ENCODE results near the gene GPX3. TPM values are rescaled to one million over a fixed set of nuclear protein-coding genes. Genes with fewer than 3 reads are reported as not detected.
A peak's percentile ranks its signal among the peaks of the same experiment; 100 is the strongest.

Gene GPX3
- total and polyA plus RNA-seq, 2 of the 13 experiments (the other 11 are each of a cell fraction or from before 2014, with no cell fraction given): 33.8 to 1,892 TPM

GRCh38 chr5:151051066-151051930 is 30.9 kb downstream of the GPX3 start (continued):
- TF ChIP-seq HINFP (CRISPR knock-in tag; IDR thresholded peaks at IDR 0.05; ENCODE audit: low read depth) (no peak), KDM1A (CRISPR knock-in tag; IDR thresholded peaks at IDR 0.05) (no peak), ATAD3A (CRISPR knock-in tag; IDR thresholded peaks at IDR 0.05) (no peak), E2F5 (CRISPR knock-in tag; conservative IDR thresholded peaks at IDR 0.05) (no peak), ZBTB14 (CRISPR knock-in tag; IDR thresholded peaks at IDR 0.05) (no peak), ZNF124 (CRISPR knock-in tag; IDR thresholded peaks at IDR 0.05) (0 out of 2 replicates have a peak, but pooled peaks have one; percentile 28), STAG1 (CRISPR knock-in tag; IDR thresholded peaks at IDR 0.05) (peak; percentile 87), ZNF281 (CRISPR knock-in tag; IDR thresholded peaks at IDR 0.05; ENCODE audit: borderline replicate concordance) (no peak), ISL2 (CRISPR knock-in tag; IDR thresholded peaks at IDR 0.05) (no peak), ATRX (CRISPR knock-in tag; IDR thresholded peaks at IDR 0.05; ENCODE audit: borderline replicate concordance) (no peak), REPIN1 (CRISPR knock-in tag; IDR thresholded peaks at IDR 0.05; ENCODE audit: borderline replicate concordance, low read depth) (0 out of 2 replicates have a peak, but pooled peaks have one; percentile 40)
